Caki2 (cell line): ENCODE results near the gene BGN. TPM values are rescaled to one million over a fixed set of nuclear protein-coding genes. Genes with fewer than 3 reads are reported as not detected.

Source experiments
- DNase-seq: peaks from one replicate; pipeline ENCODE4 v3.0.0-alpha.2; 2015; ENCODE audit warnings: low read depth
- in situ Hi-C: cut with HindIII; loops from 2 replicates; pipeline ENCODE4 v1.10.0; 2016; ENCODE audit warnings: low sequenced_read_pairs, low pct_unique_long_range_greater_than_20kb, mixed read lengths
- total RNA-seq: library from RNA; depleted of rRNA; stranded (reverse); fragments of >200 nt; shearing (Covaris generic); gene quantifications from 2 replicates; pipeline ENCODE4 v1.2.3, GENCODE V29; 2014; ENCODE audit warnings: low replicate concordance

BGN gene
- total RNA-seq, 1 experiment from 2014 or later: not detected

GRCh38 chrX:153495903-153496589, 1.3 kb downstream of the BGN start:
- DNase-seq: no peak
- in situ Hi-C loops: no loop called here

- in situ Hi-C loops: no loop called here
- DNase-seq: no peak
Measured at GRCh38 chrX:153496590-153496959, 1.8 kb downstream of the BGN start.

GRCh38 chrX:153498453-153498852, 3.7 kb downstream of the BGN start:
- no peak for DNase-seq
- in situ Hi-C loops: no loop called here

- in situ Hi-C loops: no loop called here
Measured at GRCh38 chrX:153499341-153499740, 4.6 kb downstream of the BGN start.

GRCh38 chrX:153499876-153500275, 5.1 kb downstream of the BGN start:
- in situ Hi-C loops: no loop called here

More at GRCh38 chrX:153499341-153499740, 4.6 kb downstream of the BGN start:
- DNase-seq: no peak

GRCh38 chrX:153500676-153501280, 6.0 kb downstream of the BGN start:
- in situ Hi-C loops: no loop called here
- no peak for DNase-seq

More at GRCh38 chrX:153499876-153500275, 5.1 kb downstream of the BGN start:
- DNase-seq: no peak

- in situ Hi-C loops: no loop called here
- no peak for DNase-seq
Measured at GRCh38 chrX:153501530-153501929, 6.8 kb downstream of the BGN start.

- no peak for DNase-seq
- in situ Hi-C loops: no loop called here
Measured at GRCh38 chrX:153502131-153502530, 7.4 kb downstream of the BGN start.

GRCh38 chrX:153502796-153503195, 8.0 kb downstream of the BGN start:
- no peak for DNase-seq
- in situ Hi-C loops: no loop called here

GRCh38 chrX:153504445-153505016, 9.8 kb downstream of the BGN start:
- in situ Hi-C loops: no loop called here
- DNase-seq: no peak

GRCh38 chrX:153505361-153505760, 10.6 kb downstream of the BGN start:
- no peak for DNase-seq
- in situ Hi-C loops: no loop called here

GRCh38 chrX:153507484-153508178, 12.9 kb downstream of the BGN start:
- in situ Hi-C loops: no loop called here
- peak; percentile 47 for DNase-seq

- in situ Hi-C loops: no loop called here
- no peak for DNase-seq
Measured at GRCh38 chrX:153509592-153509991, 14.8 kb downstream of the BGN start.

- DNase-seq: no peak
- in situ Hi-C loops: no loop called here
Measured at GRCh38 chrX:153510383-153510782, 15.6 kb downstream of the BGN start.

GRCh38 chrX:153511784-153512500, 17.2 kb downstream of the BGN start:
- no peak for DNase-seq
- in situ Hi-C loops: no loop called here

- no peak for DNase-seq
- in situ Hi-C loops: no loop called here
Measured at GRCh38 chrX:153512501-153512893, 17.7 kb downstream of the BGN start.

GRCh38 chrX:153513265-153513664, 18.5 kb downstream of the BGN start:
- no peak for DNase-seq
- in situ Hi-C loops: no loop called here

GRCh38 chrX:153514259-153514658, 19.5 kb downstream of the BGN start:
- no peak for DNase-seq
- in situ Hi-C loops: no loop called here

GRCh38 chrX:153515435-153515834, 20.7 kb downstream of the BGN start:
- in situ Hi-C loops: no loop called here
- no peak for DNase-seq
